Erythroblast (primary cell): Measurements from ENCODE around the gene MEF2C.

ENCODE experiments used
- GATA1 ChIP-seq: IDR thresholded peaks from 2 replicates; pipeline ENCODE4 v1.6.1; 2011; ENCODE audit warnings: low read depth, mild to moderate bottlenecking, control low read depth, low read length, moderate library complexity
- POLR2A ChIP-seq: IDR thresholded peaks from 2 replicates; pipeline ENCODE4 v1.6.1; 2011; ENCODE audit warnings: mild to moderate bottlenecking, low read length

GRCh38 chr5:88682881-88683361 lies 200.1 kb downstream of the MEF2C start:
- TF ChIP-seq POLR2A (no peak), GATA1 (no peak)
